IMR-90 (cell line): Measurements from ENCODE around the gene WDR1. TPM values are rescaled to one million over a fixed set of nuclear protein-coding genes. Genes with fewer than 3 reads are reported as not detected.

Source experiments
- ATAC-seq: fragments of 200-7000 bp; cut with Tn5 transposase; 2 replicates; pipeline ENCODE4 v1.9.1; 2020; ENCODE audit warnings: low read depth, mild to moderate bottlenecking, moderate library complexity
- BruUV-seq: library from RNA; stranded (reverse); fragments of 400-500 nt; replicated peaks from 2 replicates; lab custom pipeline; 2021; lab: Mats Ljungman, UMichigan
- CTCF ChIA-PET: fragments of 300-600 bp; formaldehyde crosslinking; extraction: SDS; loops from one replicate; lab custom pipeline; 2021; ENCODE audit warnings: antibody characterized with exemption; lab: Yijun Ruan, JAX
- POLR2A ChIA-PET: fragments of 300-600 bp; sonication (Branson Sonifier 250); formaldehyde crosslinking; loops from one replicate; lab custom pipeline; 2022; ENCODE audit warnings: antibody characterized with exemption; ENCODE audit not compliant: unreplicated experiment; lab: Charles Lee
- DNase-seq: peaks from one replicate; pipeline ENCODE4 v3.0.0; 2013
- H2AFZ ChIP-seq: replicated peaks from 2 replicates; pipeline ENCODE3; 2013; ENCODE audit warnings: low read length, mild to moderate bottlenecking; ENCODE audit not compliant: poor library complexity
- H2AK5ac ChIP-seq: 2 replicates; pipeline ENCODE4 v1.6.1; 2013; ENCODE audit warnings: low read depth, low read length, inconsistent platforms
- H2AK9ac ChIP-seq: replicated peaks from 2 replicates; pipeline ENCODE3; 2013; ENCODE audit warnings: mild to moderate bottlenecking, low read depth, low read length, moderate library complexity; ENCODE audit not compliant: poor library complexity
- H2BK120ac ChIP-seq: 2 replicates; pipeline ENCODE4 v1.6.1; 2013; ENCODE audit warnings: low read depth, low read length, inconsistent platforms
- H2BK15ac ChIP-seq: 3 replicates; pipeline ENCODE4 v1.6.1; 2013; ENCODE audit warnings: low read depth, low read length, inconsistent platforms
- H2BK20ac ChIP-seq: 2 replicates; pipeline ENCODE4 v1.6.1; 2013; ENCODE audit warnings: low read depth, mild to moderate bottlenecking, inconsistent platforms, low read length, moderate library complexity
- H2BK5ac ChIP-seq: 2 replicates; pipeline ENCODE4 v1.6.1; 2013; ENCODE audit warnings: mild to moderate bottlenecking, low read depth, low read length, inconsistent platforms; ENCODE audit not compliant: poor library complexity, severe bottlenecking
- H3K14ac ChIP-seq: replicated peaks from 2 replicates; pipeline ENCODE4 v1.6.1; 2013; ENCODE audit warnings: low read depth, low read length, inconsistent platforms
- H3K18ac ChIP-seq: 2 replicates; pipeline ENCODE4 v1.6.1; 2013; ENCODE audit warnings: low read depth, low read length, control low read depth
- H3K23ac ChIP-seq: 2 replicates; pipeline ENCODE4 v1.6.1; 2013; ENCODE audit warnings: low read depth, low read length, inconsistent platforms
- H3K27ac ChIP-seq: 2 replicates; pipeline ENCODE4 v1.5.1; 2013; ENCODE audit warnings: mild to moderate bottlenecking, control low read depth, low read length; ENCODE audit not compliant: insufficient read depth
- H3K27me3 ChIP-seq: 2 replicates; pipeline ENCODE4 v1.6.1; 2013; ENCODE audit warnings: low read length; ENCODE audit not compliant: control insufficient read depth, insufficient read depth
- H3K36me3 ChIP-seq: 2 replicates; pipeline ENCODE4 v1.6.1; 2013; ENCODE audit warnings: low read length, mixed read lengths; ENCODE audit not compliant: control insufficient read depth, insufficient read depth
- H3K4ac ChIP-seq: 2 replicates; pipeline ENCODE4 v1.6.1; 2013; ENCODE audit warnings: low read depth, low read length, inconsistent platforms
- H3K4me1 ChIP-seq: 2 replicates; pipeline ENCODE4 v1.6.1; 2013; ENCODE audit warnings: low read length, mixed read lengths; ENCODE audit not compliant: control insufficient read depth, insufficient read depth
- H3K4me2 ChIP-seq: 2 replicates; pipeline ENCODE4 v1.6.1; 2013; ENCODE audit warnings: low read depth, mild to moderate bottlenecking, control low read depth, low read length, moderate library complexity
- H3K4me3 ChIP-seq: 2 replicates; pipeline ENCODE4 v1.5.1; 2013; ENCODE audit warnings: low read depth, mild to moderate bottlenecking, control low read depth, low read length, moderate library complexity; ENCODE audit not compliant: insufficient read depth
- H3K56ac ChIP-seq: 2 replicates; pipeline ENCODE4 v1.6.1; 2013; ENCODE audit warnings: low read length, inconsistent platforms; ENCODE audit not compliant: insufficient read depth; ENCODE audit errors: extremely low read depth
- H3K79me1 ChIP-seq, 2 experiments: 2 replicates each; pipeline ENCODE4 v1.6.1; 2013; ENCODE audit warnings: low read length in 2 of 2, inconsistent platforms in 1 of 2, low read depth in 1 of 2
- H3K9ac ChIP-seq: 2 replicates; pipeline ENCODE4 v1.6.1; 2013; ENCODE audit warnings: low read depth, low read length, control low read depth
- H3K9me1 ChIP-seq: 2 replicates; pipeline ENCODE4 v1.6.1; 2013; ENCODE audit warnings: low read length, inconsistent platforms; ENCODE audit not compliant: insufficient read depth
- H3K9me3 ChIP-seq: 2 replicates; pipeline ENCODE4 v1.6.1; 2013; ENCODE audit warnings: low read length; ENCODE audit not compliant: control insufficient read depth, insufficient read depth
- H4K20me1 ChIP-seq: 2 replicates; pipeline ENCODE4 v1.6.1; 2013; ENCODE audit warnings: low read length, inconsistent platforms; ENCODE audit not compliant: insufficient read depth
- H4K5ac ChIP-seq: 2 replicates; pipeline ENCODE4 v1.6.1; 2013; ENCODE audit warnings: mild to moderate bottlenecking, low read depth, low read length, control low read depth
- H4K8ac ChIP-seq, 2 experiments: 2 replicates each; pipeline ENCODE4 v1.6.1; 2013; ENCODE audit warnings: low read depth in 2 of 2, low read length in 2 of 2, control low read depth in 1 of 2, inconsistent platforms in 1 of 2
- H4K91ac ChIP-seq: 2 replicates; pipeline ENCODE4 v1.6.1; 2013; ENCODE audit warnings: low read depth, low read length, inconsistent platforms; ENCODE audit not compliant: insufficient read depth
- CEBPB ChIP-seq: IDR thresholded peaks from 2 replicates; pipeline ENCODE4 v1.6.1; 2012; ENCODE audit warnings: low read depth, low read length, improper control_type of control experiment
- ELK1 ChIP-seq: fragments of 150-350 bp; IDR thresholded peaks from 2 replicates; pipeline ENCODE4 v1.6.1; 2016; ENCODE audit warnings: low read depth, mild to moderate bottlenecking, low read length, moderate library complexity, borderline replicate concordance
- FOS ChIP-seq: fragments of 150-350 bp; IDR thresholded peaks from 2 replicates; pipeline ENCODE4 v1.6.1; 2016; ENCODE audit warnings: low read depth, low read length
- MAFK ChIP-seq: IDR thresholded peaks from 2 replicates; pipeline ENCODE4 v1.6.1; 2012; ENCODE audit warnings: low read depth, low read length, improper control_type of control experiment
- MAZ ChIP-seq: IDR thresholded peaks from 2 replicates; pipeline ENCODE4 v1.6.1; 2012; ENCODE audit warnings: low read depth, mild to moderate bottlenecking, low read length, improper control_type of control experiment, moderate library complexity, borderline replicate concordance
- NFE2L2 ChIP-seq: fragments of 150-350 bp; IDR thresholded peaks from 2 replicates; pipeline ENCODE4 v1.6.1; 2016; ENCODE audit warnings: low read depth, mild to moderate bottlenecking, low read length
- POLR2A ChIP-seq: IDR thresholded peaks from 2 replicates; pipeline ENCODE4 v1.6.1; 2012; ENCODE audit warnings: mild to moderate bottlenecking, low read depth, low read length
- RAD21 ChIP-seq: IDR thresholded peaks from 2 replicates; pipeline ENCODE4 v1.6.1; 2012; ENCODE audit warnings: low read length, improper control_type of control experiment
- RCOR1 ChIP-seq: IDR thresholded peaks from 2 replicates; pipeline ENCODE4 v1.6.1; 2012; ENCODE audit warnings: mild to moderate bottlenecking, low read length, improper control_type of control experiment; ENCODE audit not compliant: insufficient replicate concordance
- RFX5 ChIP-seq: IDR thresholded peaks from 2 replicates; pipeline ENCODE4 v1.8.0; 2012; ENCODE audit warnings: low read depth, mild to moderate bottlenecking, low read length, moderate library complexity
- USF2 ChIP-seq: fragments of 150-350 bp; IDR thresholded peaks from 2 replicates; pipeline ENCODE4 v1.6.1; 2017; ENCODE audit warnings: mild to moderate bottlenecking, antibody characterized with exemption, low read length, low read depth
- WGBS, 2 experiments: methylation state at CpG; one replicate each; pipeline versions ENCODE4 v1.1.5 to v1.1.7; 2013; ENCODE audit warnings: missing lambda C conversion rate in 2 of 2; ENCODE audit not compliant: insufficient read length in 1 of 2; ENCODE audit errors: extremely low coverage in 2 of 2; 5-methylcytosine and 5-hydroxymethylcytosine counted together
- dilution Hi-C: fragments of 300-500 bp; cut with HindIII; formaldehyde crosslinking; loops from one replicate; pipeline ENCODE4 v1.14.3; 2018; ENCODE audit warnings: low sequenced_read_pairs; ENCODE audit not compliant: unreplicated experiment
- in situ Hi-C: fragments of 300-500 bp; cut with MboI; formaldehyde crosslinking; loops from 3 replicates; pipeline ENCODE4 v1.14.3; 2019; ENCODE audit warnings: low sequenced_read_pairs, inconsistent platforms, mixed read lengths
- intact Hi-C: fragments of 100-400 bp; cut with micrococcal nuclease; formaldehyde crosslinking; loops from 2 replicates; pipeline ENCODE4 v1.10.0; 2022
- polyA plus RNA-seq, 3 experiments: library from polyadenylated mRNA; depleted of rRNA; stranded (reverse); fragments of >200 nt; gene quantifications; 2 replicates each; pipeline ENCODE4 v1.2.3, GENCODE V29; 2012; ENCODE audit warnings: low replicate concordance in 1 of 3
- total RNA-seq: library from RNA; depleted of rRNA; stranded (reverse); fragments of >200 nt; gene quantifications from 2 replicates; pipeline ENCODE4 v1.2.3, GENCODE V29; 2012

The WDR1 gene
- total and polyA plus RNA-seq, 2 of the 4 experiments (the other 2 are of a cell fraction): 725 to 992 TPM

GRCh38 chr4:10041036-10041435, 75.6 kb downstream of the WDR1 start:
- Histone ChIP-seq H3K4me2 (no peak overlapping the region), H3K27me3 (no peaks in the 10 kb centered on the region), H3K9me1 (no peaks in the 10 kb centered on the region), H4K5ac (no peak overlapping the region), H2BK120ac (no peak overlapping the region), H2BK15ac (no peak overlapping the region), H3K4ac (no peak overlapping the region), H2AK9ac (no peak overlapping the region), H2AK5ac (no peak overlapping the region), H2AFZ (no peak overlapping the region), H4K20me1 (no peaks in the 10 kb centered on the region), H3K27ac (no peak overlapping the region), H3K18ac (no peak overlapping the region), H2BK5ac (no peak overlapping the region), H3K79me1 (no peaks in the 10 kb centered on the region), H3K9ac (no peak overlapping the region), H3K4me3 (no peak overlapping the region), H4K8ac (no peak overlapping the region), H2BK20ac (no peak overlapping the region), H3K4me1 (no peaks in the 10 kb centered on the region), H3K23ac (no peak overlapping the region), H3K36me3 (no peaks in the 10 kb centered on the region), H3K56ac (no peak overlapping the region), H3K9me3 (no peaks in the 10 kb centered on the region), H4K91ac (no peak overlapping the region), H3K14ac (no peak overlapping the region)
- in situ Hi-C loops: no loop called here
- no TSS peak for BruUV-seq
- no CpG with 5 or more reads among the region's 6 CpGs for WGBS, 2 experiments
- dilution Hi-C loops: no loop called here
- intact Hi-C loops: no loop called here
- ATAC-seq (no peak), DNase-seq (no peak)
- ChIA-PET POLR2A (no interaction called here), CTCF (no interaction called here)
- TF ChIP-seq FOS: no peak
- no peak for TF ChIP-seq RAD21
- TF ChIP-seq POLR2A: no peak
- no peak for TF ChIP-seq MAFK
- no peak for TF ChIP-seq CEBPB
- no peak for TF ChIP-seq USF2
- no peak for TF ChIP-seq MAZ
- TF ChIP-seq NFE2L2: no peak
- no peak for TF ChIP-seq RCOR1
- no peak for TF ChIP-seq ELK1
- no peak for TF ChIP-seq RFX5
